GM19025 (cell line): ENCODE data around the gene MASP2.
"Not testable (repeated sequence)": the region's sequence is repeated elsewhere in the genome, so short reads cannot be mapped to it uniquely, and the experiment has no call there.

Experiments
- ATAC-seq: cut with Tn5 transposase; IDR thresholded peaks from one replicate; pipeline ENCODE4 v1.9.1; 2021; ENCODE audit warnings: mild to moderate bottlenecking, low read depth, moderate library complexity; ENCODE audit not compliant: unreplicated experiment

The MASP2 gene

GRCh38 chr1:10996100-10996499 is 50.9 kb downstream of the MASP2 start:
- ATAC-seq = no peak

- no peak for ATAC-seq
Observed at GRCh38 chr1:10992864-10993263, 54.2 kb downstream of the MASP2 start.

- ATAC-seq = not testable (repeated sequence)
Observed at GRCh38 chr1:10992004-10992403, 55.0 kb downstream of the MASP2 start.

- no peak for ATAC-seq
Observed at GRCh38 chr1:10990828-10991227, 56.2 kb downstream of the MASP2 start.

GRCh38 chr1:10989920-10990516 is 57.0 kb downstream of the MASP2 start:
- not testable (repeated sequence) for ATAC-seq

- ATAC-seq = no peak
Observed at GRCh38 chr1:10989095-10989494, 57.9 kb downstream of the MASP2 start.

GRCh38 chr1:10987840-10988417 is 59.1 kb downstream of the MASP2 start:
- ATAC-seq = no peak

GRCh38 chr1:10986525-10986890 is 60.5 kb downstream of the MASP2 start:
- no peak for ATAC-seq

GRCh38 chr1:10980841-10981727 is 66.0 kb downstream of the MASP2 start:
- ATAC-seq = no peak

GRCh38 chr1:10980094-10980577 is 66.9 kb downstream of the MASP2 start:
- ATAC-seq = no peak

GRCh38 chr1:10979483-10979920 is 67.5 kb downstream of the MASP2 start:
- no peak for ATAC-seq

GRCh38 chr1:10978719-10979118 is 68.3 kb downstream of the MASP2 start:
- ATAC-seq = no peak
